Central memory CD8-positive, alpha-beta T cell (primary cell): ENCODE measurements around the gene CACNA1S.

Experiments
- ATAC-seq: fragments of 150-1000 bp; cut with Tn5 transposase; replicated peaks from 2 replicates; pipeline ENCODE4 v1.10.0; 2022; ENCODE audit warnings: mild to moderate bottlenecking, moderate FRiP score, moderate number of reproducible peaks; ENCODE audit not compliant: poor library complexity, severe bottlenecking; ENCODE audit errors: extremely low read depth
- DNase-seq, 2 donors: peaks; one replicate each; pipeline ENCODE4 v3.0.0; 2021; ENCODE audit warnings: low spot score in 2 of 2
- H3K27ac Mint-ChIP-seq: one replicate; pipeline ENCODE4 v1.8.0; 2022; ENCODE audit warnings: low read depth, mild to moderate bottlenecking, moderate library complexity, mixed read lengths
- H3K27me3 Mint-ChIP-seq: one replicate; pipeline ENCODE4 v1.8.0; 2022; ENCODE audit warnings: mixed read lengths
- H3K36me3 Mint-ChIP-seq: one replicate; pipeline ENCODE4 v1.8.0; 2022; ENCODE audit warnings: mild to moderate bottlenecking, moderate library complexity, mixed read lengths; ENCODE audit not compliant: insufficient read depth
- H3K4me1 Mint-ChIP-seq: one replicate; pipeline ENCODE4 v1.8.0; 2022; ENCODE audit warnings: mixed read lengths
- H3K4me3 Mint-ChIP-seq: one replicate; pipeline ENCODE4 v1.8.0; 2022; ENCODE audit warnings: mild to moderate bottlenecking, moderate library complexity, mixed read lengths
- H3K9me3 Mint-ChIP-seq: one replicate; pipeline ENCODE4 v1.8.0; 2022; ENCODE audit warnings: mixed read lengths

Gene CACNA1S

DNA sequence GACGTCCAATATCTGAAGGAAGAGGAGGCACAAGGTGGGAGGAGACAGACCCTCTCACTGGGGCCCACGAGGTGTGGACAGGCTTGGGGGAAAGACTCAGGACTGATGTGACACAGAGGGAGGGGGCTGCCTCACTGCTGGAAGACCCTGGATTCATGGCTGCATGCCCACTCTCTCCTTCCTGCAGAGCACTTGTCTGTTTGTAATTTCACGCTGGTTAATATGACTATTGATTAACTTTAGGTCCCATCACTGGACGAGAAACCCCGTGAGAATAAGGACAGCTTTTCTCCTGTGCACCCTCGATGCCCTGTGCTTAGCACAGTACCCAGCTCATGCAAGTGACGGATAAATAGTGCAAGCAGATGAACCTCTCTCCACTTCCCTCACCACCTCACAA is 35.1 kb downstream of the CACNA1S start:
- Mint-ChIP-seq H3K27me3 (peaks cover 9% of the 10 kb centered on the region), H3K36me3 (no peaks in the 10 kb centered on the region), H3K9me3 (no peaks in the 10 kb centered on the region), H3K27ac (no peak overlapping the region), H3K4me3 (no peak overlapping the region), H3K4me1 (no peaks in the 10 kb centered on the region)
- ATAC-seq: no peak
- DNase-seq: no peak

DNA sequence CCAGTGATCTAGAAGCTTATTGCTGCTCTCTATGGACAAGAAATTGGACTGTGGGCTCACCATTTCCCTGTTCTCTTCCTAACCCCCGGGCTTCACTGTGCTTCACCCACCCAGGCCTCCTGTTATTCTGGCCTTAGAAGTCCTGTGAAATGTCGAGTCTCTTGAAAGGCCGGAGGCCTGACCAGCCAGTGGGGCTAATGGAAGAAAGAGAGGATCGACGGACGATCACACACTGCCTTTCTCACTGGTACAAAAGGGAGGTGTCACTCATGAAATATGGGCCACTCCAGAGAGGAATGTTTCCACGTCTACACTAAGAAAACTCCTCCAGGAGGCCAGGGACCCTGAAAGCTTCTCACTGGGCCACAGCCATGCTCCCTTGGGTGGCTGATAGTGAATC is 36.1 kb downstream of the CACNA1S start:
- ATAC-seq (no peak), DNase-seq (no peak)
- Mint-ChIP-seq H3K27ac (no peak overlapping the region), H3K9me3 (no peaks in the 10 kb centered on the region), H3K4me1 (peaks cover 8% of the 10 kb centered on the region), H3K36me3 (no peaks in the 10 kb centered on the region), H3K27me3 (peaks cover 9% of the 10 kb centered on the region), H3K4me3 (no peak overlapping the region)

DNA sequence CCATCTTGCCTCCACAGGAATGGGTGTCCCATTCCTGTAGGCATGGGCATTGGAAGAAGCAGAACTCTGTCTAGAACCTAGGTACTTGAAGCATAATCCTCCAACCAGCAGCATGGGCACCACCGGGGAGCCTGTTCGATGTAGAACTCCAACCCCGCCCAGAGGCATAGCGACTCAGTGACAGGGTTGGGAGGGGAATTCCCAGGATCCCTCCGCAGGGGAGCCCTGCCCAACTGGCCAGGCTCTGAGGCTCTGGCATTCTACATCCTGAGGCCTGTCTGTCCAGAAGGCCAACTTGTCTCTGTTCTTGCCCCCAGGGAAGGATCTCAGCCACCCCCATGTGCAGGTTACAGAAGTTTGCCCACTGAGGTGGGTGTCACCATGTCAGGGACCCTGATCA is 38.2 kb downstream of the CACNA1S start:
- Mint-ChIP-seq H3K27me3 (peaks cover 16% of the 10 kb centered on the region), H3K27ac (no peak overlapping the region), H3K4me1 (peaks cover 8% of the 10 kb centered on the region), H3K4me3 (no peak overlapping the region), H3K9me3 (no peaks in the 10 kb centered on the region), H3K36me3 (no peaks in the 10 kb centered on the region)
- ATAC-seq (no peak), DNase-seq (no peak)

DNA sequence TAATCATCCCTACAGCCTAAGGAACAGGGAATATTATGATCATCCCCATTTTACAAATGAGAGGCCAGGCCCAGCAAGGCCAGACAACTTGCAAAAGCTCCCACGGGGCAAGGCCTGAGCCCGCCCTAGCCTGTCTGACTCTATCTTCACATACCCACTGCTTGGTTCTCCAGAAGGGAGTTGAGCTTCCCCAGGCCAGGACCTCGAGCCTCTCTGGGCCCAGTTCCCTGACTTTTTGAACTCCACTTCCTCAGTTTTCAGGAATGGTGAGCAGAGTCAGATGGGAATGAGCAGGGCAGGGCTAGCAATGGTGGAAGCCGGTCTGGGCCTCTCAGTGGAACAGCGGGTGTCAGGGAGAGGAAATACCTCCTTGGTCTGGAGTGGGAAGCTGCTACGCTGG is 39.3 kb downstream of the CACNA1S start:
- no peak for DNase-seq
- ATAC-seq: no peak

DNA sequence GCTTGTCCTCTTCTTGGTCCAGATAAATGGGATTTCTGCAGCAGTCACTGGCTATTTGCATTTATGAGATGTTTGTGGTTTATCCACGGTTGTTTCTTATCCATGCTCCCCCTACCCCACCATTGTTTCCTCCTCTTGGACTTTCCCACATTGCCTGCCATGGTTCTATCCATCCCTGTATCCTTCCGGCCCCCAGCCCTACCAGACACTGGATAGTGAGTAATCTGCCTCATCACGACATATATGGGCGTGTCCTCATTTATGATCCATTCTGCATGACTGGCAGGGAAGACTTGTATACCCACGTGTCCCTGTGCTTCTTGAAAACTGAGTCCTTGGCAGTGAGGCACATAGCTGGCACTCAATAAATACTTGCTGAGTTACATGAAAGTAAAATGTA is 40.1 kb downstream of the CACNA1S start:
- ATAC-seq: no peak
- no peak overlapping the region for H3K27ac Mint-ChIP-seq

More for the DNA sequence above, 39.3 kb downstream of the CACNA1S start:
- peaks cover 9% of the 10 kb centered on the region for H3K27me3 Mint-ChIP-seq
- H3K36me3 Mint-ChIP-seq: no peaks in the 10 kb centered on the region
- H3K9me3 Mint-ChIP-seq: no peaks in the 10 kb centered on the region
- H3K27ac Mint-ChIP-seq: no peak overlapping the region
- H3K4me3 Mint-ChIP-seq: no peak overlapping the region
- peaks cover 8% of the 10 kb centered on the region for H3K4me1 Mint-ChIP-seq

DNA sequence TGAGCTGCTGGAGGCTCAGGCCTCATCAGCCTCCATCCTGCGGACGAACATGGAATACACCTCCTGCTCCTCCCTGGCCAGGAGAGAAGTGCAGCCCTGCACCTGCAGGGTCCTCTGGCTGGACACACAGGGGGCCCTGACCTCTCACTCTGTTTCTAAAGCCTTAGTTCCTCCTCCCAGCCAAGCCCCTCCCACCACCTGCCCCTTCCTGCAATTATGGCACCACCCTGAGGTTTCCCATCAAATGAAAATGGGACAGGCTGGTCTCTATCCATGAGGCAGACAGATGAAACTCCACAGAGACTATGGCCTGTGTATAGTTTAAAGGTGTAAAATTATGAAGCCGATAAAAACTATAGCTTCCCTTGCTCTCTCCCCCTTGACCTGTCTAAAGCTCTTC is 42.6 kb downstream of the CACNA1S start:
- Mint-ChIP-seq H3K9me3 (no peaks in the 10 kb centered on the region), H3K27ac (no peak overlapping the region), H3K36me3 (no peaks in the 10 kb centered on the region), H3K4me1 (peaks cover 8% of the 10 kb centered on the region), H3K4me3 (no peak overlapping the region), H3K27me3 (peaks cover 26% of the 10 kb centered on the region)
- ATAC-seq (no peak), DNase-seq (no peak)

More for the DNA sequence above, 40.1 kb downstream of the CACNA1S start:
- Mint-ChIP-seq H3K9me3 (no peaks in the 10 kb centered on the region), H3K4me3 (no peak overlapping the region), H3K4me1 (peaks cover 8% of the 10 kb centered on the region), H3K27me3 (peaks cover 16% of the 10 kb centered on the region), H3K36me3 (no peaks in the 10 kb centered on the region)
- DNase-seq: no peak

DNA sequence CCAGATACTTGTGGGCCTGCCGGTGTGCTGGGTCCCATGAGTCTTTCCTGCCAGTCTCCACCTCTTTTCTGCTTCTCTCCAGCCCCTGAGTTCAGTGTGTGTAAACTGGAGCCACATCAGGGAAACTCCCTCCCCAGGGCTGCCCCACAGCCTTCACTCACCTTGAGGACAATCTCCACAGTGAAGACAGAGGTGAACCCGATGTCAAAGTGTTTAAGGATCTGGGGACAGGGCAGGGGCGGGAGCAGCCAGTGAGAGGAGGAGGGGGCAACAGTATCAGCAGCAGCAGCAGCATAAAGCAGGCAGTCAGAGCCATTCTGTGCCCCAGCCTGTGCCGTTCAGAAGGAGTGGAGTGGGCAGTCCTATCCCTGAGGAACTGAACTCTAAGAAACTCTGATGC is 43.2 kb downstream of the CACNA1S start:
- Mint-ChIP-seq H3K27ac (no peak overlapping the region), H3K27me3 (peaks cover 26% of the 10 kb centered on the region), H3K4me1 (peaks cover 8% of the 10 kb centered on the region), H3K36me3 (no peaks in the 10 kb centered on the region), H3K9me3 (no peaks in the 10 kb centered on the region), H3K4me3 (no peak overlapping the region)
- ATAC-seq (no peak), DNase-seq (no peak)

DNA sequence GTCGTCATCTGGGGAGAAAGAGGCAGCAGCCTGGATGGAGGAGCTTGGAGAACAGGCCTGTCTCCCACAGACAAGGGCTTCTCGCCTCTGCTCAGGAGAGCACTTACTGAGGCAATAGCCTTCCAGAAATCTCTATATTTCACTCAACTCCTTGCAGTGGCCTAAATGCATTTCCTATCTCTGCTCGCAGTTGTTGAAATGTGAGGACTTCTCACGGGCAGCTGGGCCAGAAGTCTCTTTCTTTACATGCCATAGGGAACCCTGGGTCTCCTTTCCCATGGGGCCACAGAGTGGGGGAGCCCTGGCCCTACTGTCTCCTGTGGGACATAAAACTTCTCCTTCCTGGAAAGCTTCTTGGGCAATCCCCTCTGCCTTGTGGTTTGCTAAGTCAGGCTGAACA is 45.2 kb downstream of the CACNA1S start:
- no peaks in the 10 kb centered on the region for H3K36me3 Mint-ChIP-seq
- ATAC-seq (no peak), DNase-seq (no peak)
- peaks cover 26% of the 10 kb centered on the region for H3K27me3 Mint-ChIP-seq
- peaks cover 8% of the 10 kb centered on the region for H3K4me1 Mint-ChIP-seq
- no peak overlapping the region for H3K27ac Mint-ChIP-seq
- no peak overlapping the region for H3K4me3 Mint-ChIP-seq
- no peaks in the 10 kb centered on the region for H3K9me3 Mint-ChIP-seq

DNA sequence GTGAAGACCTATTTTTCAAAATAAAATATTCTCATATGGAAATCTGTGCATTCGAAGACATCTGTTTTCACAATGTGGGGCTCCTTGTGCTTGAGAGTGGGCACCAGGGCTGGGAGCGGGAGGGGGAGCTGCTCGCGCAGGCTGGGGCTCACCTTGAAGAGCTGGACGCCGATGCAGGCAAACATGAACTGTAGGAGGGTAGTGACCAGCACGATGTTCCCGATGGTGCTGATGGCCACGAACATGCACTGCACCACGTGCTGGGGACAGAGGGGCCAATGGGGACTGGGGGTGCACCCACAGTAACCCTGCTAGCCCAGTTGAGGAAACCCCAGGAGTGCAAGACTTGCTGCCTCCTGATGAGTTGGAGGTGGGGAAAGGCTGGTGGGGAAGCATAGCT is 46.5 kb downstream of the CACNA1S start:
- no peaks in the 10 kb centered on the region for H3K4me1 Mint-ChIP-seq
- ATAC-seq: no peak
- H3K27ac Mint-ChIP-seq: no peak overlapping the region
- H3K27me3 Mint-ChIP-seq: peaks cover 26% of the 10 kb centered on the region
- DNase-seq: no peak
- H3K9me3 Mint-ChIP-seq: no peaks in the 10 kb centered on the region
- H3K36me3 Mint-ChIP-seq: no peaks in the 10 kb centered on the region
- H3K4me3 Mint-ChIP-seq: no peak overlapping the region

DNA sequence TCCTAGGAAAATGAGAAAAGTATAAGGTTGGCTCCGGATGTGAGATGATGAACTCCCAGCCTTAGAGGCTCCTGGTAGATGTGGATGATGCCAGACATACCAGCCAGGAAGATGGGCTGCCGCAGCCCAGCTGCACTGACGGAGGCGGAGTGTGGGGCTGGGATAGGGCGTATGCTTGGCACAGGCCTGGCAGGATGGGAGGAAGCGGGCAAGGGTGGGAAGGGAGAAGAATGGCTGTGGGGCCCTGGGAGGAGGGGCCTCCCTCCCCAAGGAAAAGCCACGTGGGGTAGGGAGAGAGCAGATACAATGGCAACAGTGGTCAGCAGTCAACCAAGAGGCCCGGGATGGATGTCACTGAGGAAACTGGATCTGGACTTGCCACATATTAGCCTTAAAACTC is 47.4 kb downstream of the CACNA1S start:
- H3K4me1 Mint-ChIP-seq: no peaks in the 10 kb centered on the region
- no peaks in the 10 kb centered on the region for H3K36me3 Mint-ChIP-seq
- peaks cover 26% of the 10 kb centered on the region for H3K27me3 Mint-ChIP-seq
- H3K4me3 Mint-ChIP-seq: no peak overlapping the region
- ATAC-seq (no peak), DNase-seq (no peak)
- H3K9me3 Mint-ChIP-seq: no peaks in the 10 kb centered on the region
- no peak overlapping the region for H3K27ac Mint-ChIP-seq

DNA sequence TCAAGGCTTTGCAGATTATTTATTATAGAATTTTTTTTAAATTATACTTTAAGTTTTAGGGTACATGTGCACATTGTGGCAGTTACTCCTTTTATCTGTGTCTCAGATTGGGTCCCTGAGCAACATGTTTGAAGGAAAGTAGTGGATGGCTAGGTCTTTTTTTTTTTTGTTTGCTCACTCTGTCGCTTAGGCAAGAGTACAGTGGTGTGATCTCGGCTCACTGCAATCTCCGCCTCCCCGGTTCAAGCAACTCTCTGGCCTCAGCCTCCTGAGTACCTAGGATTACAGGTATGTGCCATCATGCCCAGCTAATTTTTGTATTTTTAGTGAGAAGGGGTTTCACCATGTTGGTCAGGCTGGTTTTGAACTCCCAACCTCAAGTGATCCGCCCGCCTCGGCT is 49.1 kb downstream of the CACNA1S start:
- no peaks in the 10 kb centered on the region for H3K9me3 Mint-ChIP-seq
- ATAC-seq (no peak), DNase-seq (no peak)
- H3K36me3 Mint-ChIP-seq: no peaks in the 10 kb centered on the region
- H3K4me1 Mint-ChIP-seq: no peaks in the 10 kb centered on the region
- no peak overlapping the region for H3K27ac Mint-ChIP-seq
- no peak overlapping the region for H3K4me3 Mint-ChIP-seq
- H3K27me3 Mint-ChIP-seq: peaks cover 17% of the 10 kb centered on the region

DNA sequence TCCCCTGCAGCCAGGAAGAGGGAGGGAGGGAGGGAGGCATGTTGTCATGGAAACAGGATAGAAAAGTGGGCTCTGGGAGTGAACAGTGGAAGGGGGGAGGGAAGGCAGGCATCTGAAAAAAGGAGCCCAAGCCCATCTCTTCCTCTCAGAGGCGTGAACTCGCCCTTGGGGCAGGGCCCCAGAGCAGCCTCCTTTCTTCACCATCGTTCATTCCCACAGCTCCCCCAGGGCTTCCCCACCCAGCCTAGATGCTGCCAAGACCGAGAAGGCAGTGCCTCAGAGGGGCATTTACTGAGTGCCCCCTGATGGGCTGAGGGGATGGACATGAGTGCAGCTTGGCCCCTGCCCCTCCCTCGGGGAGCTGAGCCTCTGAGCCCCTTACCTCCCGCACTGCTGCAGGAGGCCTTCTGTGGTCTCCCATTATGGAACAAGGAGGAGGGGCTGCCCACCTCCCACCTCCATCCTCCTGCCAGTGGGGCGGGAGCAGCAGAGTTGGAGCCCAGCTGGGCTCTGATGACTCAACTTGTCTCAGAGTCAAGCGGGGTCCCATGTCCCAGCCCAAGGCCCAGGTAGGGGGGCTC is 49.6 kb downstream of the CACNA1S start:
- ATAC-seq (no peak), DNase-seq (no peak)
- Mint-ChIP-seq H3K27me3 (peaks cover 15% of the 10 kb centered on the region), H3K9me3 (no peaks in the 10 kb centered on the region), H3K4me3 (no peak overlapping the region), H3K36me3 (no peaks in the 10 kb centered on the region), H3K4me1 (no peaks in the 10 kb centered on the region), H3K27ac (no peak overlapping the region)

DNA sequence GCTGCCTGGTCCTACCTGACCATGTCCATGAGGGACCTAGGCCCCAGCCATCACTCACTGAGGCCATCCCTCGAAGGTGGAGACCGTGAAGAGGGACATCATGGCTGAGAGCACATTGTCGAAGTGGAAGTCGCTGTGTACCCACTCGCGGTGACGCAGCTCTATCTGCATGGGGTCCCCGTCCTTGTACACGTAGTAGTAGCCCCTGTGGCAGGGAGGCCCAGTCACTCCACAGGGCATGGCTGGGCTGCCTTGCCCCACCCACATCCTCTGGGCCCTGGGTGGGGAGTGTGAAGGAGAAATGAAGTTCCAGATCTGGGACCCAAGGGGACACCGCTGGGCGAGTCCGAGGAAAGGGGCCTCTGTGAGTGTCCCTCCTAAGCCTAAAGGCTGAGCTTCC is 50.3 kb downstream of the CACNA1S start:
- Mint-ChIP-seq H3K4me3 (no peak overlapping the region), H3K27ac (no peak overlapping the region), H3K9me3 (no peaks in the 10 kb centered on the region), H3K27me3 (peaks cover 8% of the 10 kb centered on the region), H3K4me1 (no peaks in the 10 kb centered on the region), H3K36me3 (no peaks in the 10 kb centered on the region)
- DNase-seq (no peak), ATAC-seq (no peak)

DNA sequence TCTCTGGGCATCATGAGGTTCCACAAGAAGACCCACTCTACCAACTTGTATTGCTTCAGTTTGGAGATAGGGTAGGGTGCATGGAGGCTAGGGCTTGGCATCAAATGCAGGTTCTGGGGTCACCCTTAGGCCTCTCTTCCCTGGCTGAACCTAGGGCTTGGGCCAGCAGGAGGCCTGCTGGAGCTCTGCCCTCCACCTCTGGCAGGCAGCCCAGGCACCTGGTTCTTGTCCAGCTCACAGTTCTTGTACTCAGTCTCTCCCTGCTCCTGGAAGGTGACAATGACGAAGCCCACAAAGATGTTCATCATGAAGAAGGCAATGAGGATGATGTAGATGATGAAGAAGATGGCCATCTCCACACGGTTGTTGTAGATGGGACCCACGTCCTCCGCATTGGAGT is 51.2 kb downstream of the CACNA1S start:
- Mint-ChIP-seq H3K27me3 (peaks cover 1% of the 10 kb centered on the region), H3K36me3 (no peaks in the 10 kb centered on the region), H3K4me1 (no peaks in the 10 kb centered on the region), H3K9me3 (no peaks in the 10 kb centered on the region), H3K27ac (no peak overlapping the region), H3K4me3 (no peak overlapping the region)
- ATAC-seq (no peak), DNase-seq (no peak)
